GM21423 (cell line): ENCODE measurements around the gene DNAJB8.

Experiments
- ATAC-seq: cut with Tn5 transposase; IDR thresholded peaks from one replicate; pipeline ENCODE4 v1.9.1; 2021; ENCODE audit warnings: mild to moderate bottlenecking, moderate library complexity; ENCODE audit not compliant: unreplicated experiment

Gene DNAJB8

GRCh38 chr3:128466840-128467541 is at the start of gene DNAJB8:
Gene DNAJB8 (minus strand): TSS chr3:128466890. CDS start chr3:128463245, 3,645 bp downstream.
- no peak for ATAC-seq

- no peak for ATAC-seq
Observed at GRCh38 chr3:128515967-128516366, 49.3 kb upstream of the DNAJB8 start.

- no peak for ATAC-seq
Observed at GRCh38 chr3:128508852-128509251, 42.2 kb upstream of the DNAJB8 start.

GRCh38 chr3:128506754-128507153 is 40.1 kb upstream of the DNAJB8 start:
- no peak for ATAC-seq

GRCh38 chr3:128505771-128506170 is 39.1 kb upstream of the DNAJB8 start:
- no peak for ATAC-seq

GRCh38 chr3:128504963-128505730 is 38.5 kb upstream of the DNAJB8 start:
- ATAC-seq: no peak

GRCh38 chr3:128504533-128504915 is 37.8 kb upstream of the DNAJB8 start:
- ATAC-seq: no peak

- ATAC-seq: no peak
Observed at GRCh38 chr3:128503751-128504532, 37.3 kb upstream of the DNAJB8 start.

- no peak for ATAC-seq
Observed at GRCh38 chr3:128503164-128503651, 36.5 kb upstream of the DNAJB8 start.

GRCh38 chr3:128502712-128503111 is 36.0 kb upstream of the DNAJB8 start:
- ATAC-seq: no peak

GRCh38 chr3:128501431-128501830 is 34.7 kb upstream of the DNAJB8 start:
- no peak for ATAC-seq

- no peak for ATAC-seq
Observed at GRCh38 chr3:128500556-128500955, 33.9 kb upstream of the DNAJB8 start.

GRCh38 chr3:128499724-128500275 is 33.1 kb upstream of the DNAJB8 start:
- no peak for ATAC-seq

- ATAC-seq: no peak
Observed at GRCh38 chr3:128498901-128499530, 32.3 kb upstream of the DNAJB8 start.

- no peak for ATAC-seq
Observed at GRCh38 chr3:128498127-128498626, 31.5 kb upstream of the DNAJB8 start.

GRCh38 chr3:128497305-128498126 is 30.8 kb upstream of the DNAJB8 start:
- no peak for ATAC-seq

- ATAC-seq: no peak
Observed at GRCh38 chr3:128496602-128497304, 30.1 kb upstream of the DNAJB8 start.

- ATAC-seq: no peak
Observed at GRCh38 chr3:128496019-128496601, 29.4 kb upstream of the DNAJB8 start.
